ENCODE measurements around the gene MAML3. TPM values are rescaled to one million over a fixed set of nuclear protein-coding genes. Genes with fewer than 3 reads are reported as not detected.

The MAML3 gene
- total RNA-seq, 1 donor from 2014 or later: 2.7 TPM

GRCh38 chr4:139834226-139834662 lies 319.7 kb downstream of the MAML3 start:
- TF ChIP-seq, protein P1, sequence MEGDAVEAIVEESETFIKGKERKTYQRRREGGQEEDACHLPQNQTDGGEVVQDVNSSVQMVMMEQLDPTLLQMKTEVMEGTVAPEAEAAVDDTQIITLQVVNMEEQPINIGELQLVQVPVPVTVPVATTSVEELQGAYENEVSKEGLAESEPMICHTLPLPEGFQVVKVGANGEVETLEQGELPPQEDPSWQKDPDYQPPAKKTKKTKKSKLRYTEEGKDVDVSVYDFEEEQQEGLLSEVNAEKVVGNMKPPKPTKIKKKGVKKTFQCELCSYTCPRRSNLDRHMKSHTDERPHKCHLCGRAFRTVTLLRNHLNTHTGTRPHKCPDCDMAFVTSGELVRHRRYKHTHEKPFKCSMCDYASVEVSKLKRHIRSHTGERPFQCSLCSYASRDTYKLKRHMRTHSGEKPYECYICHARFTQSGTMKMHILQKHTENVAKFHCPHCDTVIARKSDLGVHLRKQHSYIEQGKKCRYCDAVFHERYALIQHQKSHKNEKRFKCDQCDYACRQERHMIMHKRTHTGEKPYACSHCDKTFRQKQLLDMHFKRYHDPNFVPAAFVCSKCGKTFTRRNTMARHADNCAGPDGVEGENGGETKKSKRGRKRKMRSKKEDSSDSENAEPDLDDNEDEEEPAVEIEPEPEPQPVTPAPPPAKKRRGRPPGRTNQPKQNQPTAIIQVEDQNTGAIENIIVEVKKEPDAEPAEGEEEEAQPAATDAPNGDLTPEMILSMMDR (IDR thresholded peaks at IDR 0.05; ENCODE audit: insufficient read depth, low read length, poor library complexity, severe bottlenecking): no peak
- DNase-seq (ENCODE audit: low read depth): no peak
- no peak overlapping the region for H3K4me3 ChIP-seq (ENCODE audit: low read depth, low read length)
- no peaks in the 10 kb centered on the region for H3K27me3 ChIP-seq (ENCODE audit: control insufficient read depth, insufficient read depth, low read length)
- no peaks in the 10 kb centered on the region for H3K36me3 ChIP-seq (ENCODE audit: control insufficient read depth, insufficient read depth, low read length)

DNA sequence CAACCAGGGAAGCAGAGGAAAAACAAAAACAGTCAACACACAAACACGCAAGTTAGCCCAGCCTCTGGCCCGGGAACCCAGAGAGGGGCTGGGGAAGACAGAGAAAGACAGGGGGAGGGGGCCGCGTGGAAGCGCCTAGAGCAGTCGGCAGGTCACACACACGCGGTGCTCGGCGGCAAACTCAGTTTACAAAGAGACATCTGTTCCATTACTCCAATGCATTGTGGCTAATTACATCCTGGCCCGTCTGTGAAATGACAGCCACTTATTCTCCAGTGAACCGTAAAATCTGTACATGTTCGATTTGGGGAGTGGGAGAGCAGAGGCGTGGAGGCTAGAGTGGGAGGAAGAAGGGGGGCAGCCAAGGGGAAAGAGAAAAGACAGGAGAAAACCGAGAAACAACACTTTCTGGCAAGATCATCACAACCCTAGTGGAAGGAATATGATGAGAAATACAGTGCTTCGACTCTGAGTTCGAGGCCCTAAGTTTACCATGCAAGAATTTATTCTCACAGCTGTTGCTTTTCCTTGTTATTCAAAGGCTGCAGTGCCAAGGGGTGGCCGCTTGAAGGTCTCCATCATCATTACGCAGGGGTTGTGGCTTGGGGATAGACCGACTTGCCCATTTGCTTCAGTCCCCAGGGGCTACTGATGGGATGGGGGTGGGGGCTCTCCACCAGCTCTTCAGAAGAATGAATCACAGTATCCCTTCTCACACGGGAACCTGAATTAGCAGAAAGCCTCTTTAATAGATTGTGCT lies 320.7 kb downstream of the MAML3 start:
- no peaks in the 10 kb centered on the region for H3K27me3 ChIP-seq (ENCODE audit: control insufficient read depth, insufficient read depth, low read length)
- TF ChIP-seq, protein P1 (IDR thresholded peaks at IDR 0.05; ENCODE audit: insufficient read depth, low read length, poor library complexity, severe bottlenecking): no peak
- no peaks in the 10 kb centered on the region for H3K36me3 ChIP-seq (ENCODE audit: control insufficient read depth, insufficient read depth, low read length)
- H3K4me3 ChIP-seq (ENCODE audit: low read depth, low read length): no peak overlapping the region
- no peak for DNase-seq (ENCODE audit: low read depth)

DNA sequence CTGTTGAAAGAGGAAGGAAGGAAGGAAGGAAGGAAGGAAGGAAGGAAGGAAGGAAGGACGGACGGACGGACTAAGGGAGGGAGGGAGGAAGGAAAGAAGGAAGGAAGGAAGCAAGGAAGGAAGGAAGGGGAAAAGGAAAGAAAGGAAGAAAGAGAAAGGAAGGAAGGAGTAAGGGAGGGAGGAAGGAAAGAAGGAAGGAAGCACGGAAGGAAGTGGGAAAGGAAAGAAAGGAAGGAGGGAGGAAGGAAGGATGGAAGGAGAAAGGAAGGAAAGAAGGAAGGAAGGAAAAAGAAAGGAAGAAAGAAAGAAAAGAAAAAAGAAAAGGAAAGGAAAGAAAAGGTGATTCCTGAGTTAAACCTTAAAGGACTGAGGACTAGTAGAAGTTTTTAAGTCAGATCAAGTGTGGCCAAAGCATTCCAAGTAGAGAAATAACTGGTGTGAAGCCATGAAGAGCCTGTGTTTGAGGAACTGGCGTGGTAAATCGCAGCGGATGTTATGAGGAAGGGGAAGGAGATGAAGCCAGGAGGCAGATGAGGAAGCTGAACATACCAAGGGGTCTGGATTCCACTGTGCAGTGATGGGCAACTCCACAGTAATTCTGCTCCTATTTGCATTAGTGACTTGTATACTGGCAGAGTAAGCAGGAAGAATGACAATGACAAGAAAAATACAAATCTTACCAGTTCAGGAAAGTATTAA lies 324.9 kb downstream of the MAML3 start:
- Histone ChIP-seq H3K27me3 (ENCODE audit: control insufficient read depth, insufficient read depth, low read length) (no peaks in the 10 kb centered on the region), H3K36me3 (ENCODE audit: control insufficient read depth, insufficient read depth, low read length) (no peaks in the 10 kb centered on the region), H3K4me3 (ENCODE audit: low read depth, low read length) (no peak overlapping the region)
- TF ChIP-seq, protein P1 (IDR thresholded peaks at IDR 0.05; ENCODE audit: insufficient read depth, low read length, poor library complexity, severe bottlenecking): no peak
- DNase-seq (ENCODE audit: low read depth): no peak

- Histone ChIP-seq H3K27me3 (ENCODE audit: control insufficient read depth, insufficient read depth, low read length) (no peaks in the 10 kb centered on the region), H3K4me3 (ENCODE audit: low read depth, low read length) (no peak overlapping the region), H3K36me3 (ENCODE audit: control insufficient read depth, insufficient read depth, low read length) (no peaks in the 10 kb centered on the region)
- TF ChIP-seq, protein P1 (IDR thresholded peaks at IDR 0.05; ENCODE audit: insufficient read depth, low read length, poor library complexity, severe bottlenecking): no peak
- no peak for DNase-seq (ENCODE audit: low read depth)
Observed at GRCh38 chr4:139826426-139826825, 327.6 kb downstream of the MAML3 start.

- no peak for DNase-seq (ENCODE audit: low read depth)
- TF ChIP-seq, protein P1 (IDR thresholded peaks at IDR 0.05; ENCODE audit: insufficient read depth, low read length, poor library complexity, severe bottlenecking): no peak
- H3K27me3 ChIP-seq (ENCODE audit: control insufficient read depth, insufficient read depth, low read length): no peaks in the 10 kb centered on the region
- no peaks in the 10 kb centered on the region for H3K36me3 ChIP-seq (ENCODE audit: control insufficient read depth, insufficient read depth, low read length)
- no peak overlapping the region for H3K4me3 ChIP-seq (ENCODE audit: low read depth, low read length)
Observed at GRCh38 chr4:139825523-139826014, 328.4 kb downstream of the MAML3 start.

Measured in kidney epithelial cell (primary cell).